B cell (primary cell): ENCODE measurements around the gene KCNJ4. TPM values are rescaled to one million over a fixed set of nuclear protein-coding genes. Genes with fewer than 3 reads are reported as not detected.

Experiments used
- ATAC-seq: fragments of 200-7000 bp; cut with Tn5 transposase; one replicate; pipeline ENCODE4 v1.10.0; 2021; ENCODE audit warnings: low read depth, mild to moderate bottlenecking, moderate number of reproducible peaks, moderate library complexity
- CTCF ChIA-PET: fragments of 350-600 bp; sonication (Branson Sonifier 250); formaldehyde crosslinking; loops from one replicate; lab custom pipeline; 2021; ENCODE audit warnings: antibody characterized with exemption, inconsistent platforms; lab: Charles Lee
- POLR2A ChIA-PET: fragments of 350-600 bp; sonication (Branson Sonifier 250); formaldehyde crosslinking; loops from one replicate; lab custom pipeline; 2021; ENCODE audit warnings: antibody characterized with exemption; lab: Charles Lee
- DNase-seq: peaks from one replicate; pipeline ENCODE4 v3.0.0; 2013
- H2AFZ ChIP-seq: 2 replicates; pipeline ENCODE4 v1.6.1; 2012; ENCODE audit warnings: mild to moderate bottlenecking, low read depth, low read length; ENCODE audit not compliant: insufficient read depth, poor library complexity, severe bottlenecking
- H3K27ac ChIP-seq, 2 donors: 1 replicate in 1 of 2; 2 replicates in 1 of 2; pipeline ENCODE4 v1.5.1; 2012 to 2013; ENCODE audit warnings: low read length in 2 of 2, mild to moderate bottlenecking in 2 of 2, moderate library complexity in 1 of 2
- H3K27me3 ChIP-seq, 4 experiments: fragments of 200-600 bp in 1 of 4; sonication (generic) in 1 of 4; replicated peaks in 1 of 4; 1 replicate in 2 of 4; 2 replicates in 2 of 4; pipeline versions ENCODE4 v1.6.1 to v1.7.0; 2013 to 2016; ENCODE audit warnings: low read length in 3 of 4, mild to moderate bottlenecking in 2 of 4, mixed read lengths in 1 of 4, moderate library complexity in 1 of 4; ENCODE audit not compliant: insufficient read depth in 4 of 4, control insufficient read depth in 3 of 4; ENCODE audit errors: control extremely low read depth in 1 of 4
- H3K36me3 ChIP-seq, 2 experiments: replicated peaks in 1 of 2; 1 replicate in 1 of 2; 2 replicates in 1 of 2; pipeline versions ENCODE4 v1.6.1 to v1.7.1; 2013; ENCODE audit warnings: low read length in 1 of 2; ENCODE audit not compliant: insufficient read depth in 2 of 2, control insufficient read depth in 1 of 2; ENCODE audit errors: control extremely low read depth in 1 of 2, extremely low read depth in 1 of 2
- H3K4me1 ChIP-seq, 2 donors: fragments of 200-600 bp in 1 of 2; sonication (generic) in 1 of 2; 1 replicate in 1 of 2; 2 replicates in 1 of 2; pipeline versions ENCODE4 v1.5.1 to v1.6.1; 2013 to 2017; ENCODE audit warnings: low read length in 2 of 2; ENCODE audit not compliant: control insufficient read depth in 2 of 2, insufficient read depth in 2 of 2
- H3K4me2 ChIP-seq: replicated peaks from 2 replicates; pipeline ENCODE3; 2012; ENCODE audit warnings: mild to moderate bottlenecking, low read depth, low read length; ENCODE audit not compliant: poor library complexity, severe bottlenecking
- H3K4me3 ChIP-seq, 5 experiments: fragments of 200-600 bp in 1 of 5; sonication (generic) in 1 of 5; 1 replicate in 3 of 5; 2 replicates in 2 of 5; pipeline versions ENCODE4 v1.5.1 to v1.7.0; 2011 to 2016; ENCODE audit warnings: low read length in 4 of 5, mild to moderate bottlenecking in 4 of 5, low read depth in 2 of 5, control low read depth in 1 of 5, moderate library complexity in 1 of 5; ENCODE audit not compliant: insufficient read depth in 1 of 5; ENCODE audit errors: control extremely low read depth in 1 of 5, extremely low read depth in 1 of 5
- H3K79me2 ChIP-seq: fragments of 200-600 bp; sonication (generic); one replicate; pipeline ENCODE4 v1.6.0; 2016; ENCODE audit warnings: low read length; ENCODE audit not compliant: control insufficient read depth, insufficient read depth
- H3K9ac ChIP-seq: fragments of 200-600 bp; sonication (generic); 2 replicates; pipeline ENCODE4 v1.6.1; 2017; ENCODE audit warnings: mild to moderate bottlenecking, low read length, moderate library complexity
- H3K9me3 ChIP-seq, 3 donors: one replicate each; pipeline versions ENCODE4 v1.6.1 to v1.7.1; 2013; ENCODE audit warnings: low read length in 2 of 3; ENCODE audit not compliant: control insufficient read depth in 2 of 3, insufficient read depth in 1 of 3; ENCODE audit errors: control extremely low read depth in 1 of 3
- H4K20me1 ChIP-seq: 2 replicates; pipeline ENCODE4 v1.6.0; 2012; ENCODE audit warnings: mild to moderate bottlenecking, low read length; ENCODE audit not compliant: insufficient read depth, control insufficient read depth, poor library complexity, severe bottlenecking
- H3K27ac Mint-ChIP-seq: one replicate; pipeline ENCODE4 v1.8.0; 2021; ENCODE audit warnings: mixed read lengths
- H3K27me3 Mint-ChIP-seq: one replicate; pipeline ENCODE4 v1.8.0; 2021; ENCODE audit warnings: mixed read lengths
- H3K4me1 Mint-ChIP-seq: one replicate; pipeline ENCODE4 v1.8.0; 2021; ENCODE audit warnings: mixed read lengths
- H3K4me3 Mint-ChIP-seq: one replicate; pipeline ENCODE4 v1.8.0; 2021; ENCODE audit warnings: mixed read lengths
- H3K9me3 Mint-ChIP-seq: one replicate; pipeline ENCODE4 v1.8.0; 2022; ENCODE audit warnings: mixed read lengths; ENCODE audit not compliant: insufficient read depth
- CTCF ChIP-seq: fragments of 200-600 bp; IDR thresholded peaks from one replicate; pipeline ENCODE4 v1.8.0; 2022; ENCODE audit warnings: antibody characterized with exemption, mild to moderate bottlenecking
- EZH2 ChIP-seq: IDR thresholded peaks from 2 replicates; pipeline ENCODE4 v1.6.1; 2012; ENCODE audit warnings: borderline replicate concordance, low read depth, mild to moderate bottlenecking, moderate library complexity, low read length; ENCODE audit not compliant: insufficient read depth, poor library complexity, severe bottlenecking
- WGBS: methylation state at CpG from one replicate; pipeline ENCODE4 v1.1.5; 2013; ENCODE audit warnings: missing lambda C conversion rate; ENCODE audit not compliant: insufficient coverage; 5-methylcytosine and 5-hydroxymethylcytosine counted together
- intact Hi-C: fragments of 100-400 bp; cut with micrococcal nuclease; formaldehyde crosslinking; loops from one replicate; pipeline ENCODE4 v1.10.0; 2022
- polyA plus RNA-seq: library from polyadenylated mRNA; depleted of rRNA; stranded (reverse); fragments of >200 nt; gene quantifications from 2 replicates; pipeline ENCODE4 v1.2.3, GENCODE V29; 2012
- total RNA-seq, 2 donors: library from RNA; stranded (reverse); fragments of 120-200 nt in 1 of 2; gene quantifications; 1 replicate in 1 of 2; 2 replicates in 1 of 2; pipeline versions ENCODE4 v1.2.3 to v1.2.4, GENCODE V29; 2013 to 2022

Gene KCNJ4
- total and polyA plus RNA-seq, 2 donors (not counting 1 experiment from before 2014, with no cell fraction given) = not detected

DNA sequence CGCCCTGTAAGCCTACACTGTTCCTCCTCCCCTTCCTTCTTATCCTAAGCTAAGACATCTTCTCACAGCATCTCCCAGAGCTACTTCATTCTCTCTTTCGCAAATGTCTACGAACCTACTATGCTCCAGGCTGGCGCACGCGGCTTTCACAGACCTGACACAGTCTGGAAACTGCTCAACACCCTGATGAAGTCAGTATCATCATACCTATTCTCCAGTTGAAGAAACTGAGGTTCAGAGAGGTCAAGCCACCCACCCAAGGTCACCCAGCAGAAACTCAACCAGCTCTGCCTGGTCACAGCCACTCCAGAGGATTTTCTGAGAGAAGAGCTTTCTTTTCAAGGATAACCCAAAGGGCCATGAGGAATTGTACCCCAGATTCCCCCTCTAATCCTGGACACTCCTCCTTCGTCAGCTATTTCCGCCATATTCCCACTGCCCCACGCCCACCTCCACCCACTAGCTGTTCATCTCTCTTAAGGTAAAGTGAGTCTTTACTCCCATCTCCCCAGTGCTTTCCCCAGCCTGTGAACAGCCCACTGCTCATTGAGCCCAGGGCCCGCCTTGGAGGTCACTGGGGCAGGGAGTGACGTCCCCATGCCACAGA, 1.8 kb downstream of the KCNJ4 start:
- H3K27me3 ChIP-seq = peaks cover 0 to 57% (median 37%) of the 10 kb centered on the region in 4 experiments
- H3K79me2 ChIP-seq = no peaks in the 10 kb centered on the region
- H2AFZ ChIP-seq = no peak overlapping the region
- H3K4me3 ChIP-seq = no peak overlapping the region
- CTCF ChIA-PET = interaction anchor here (0.5 to 1.2 kb wide), 2 partner anchors 402 to 495 kb away, joined by 3 to 4 read pairs; no protein-coding TSS in a partner anchor
- peaks cover 0 to 9% (median 0%) of the 10 kb centered on the region in 3 donors for H3K9me3 ChIP-seq
- Mint-ChIP-seq H3K4me1 (peaks cover 17% of the 10 kb centered on the region), H3K27me3 (peaks cover 63% of the 10 kb centered on the region), H3K4me3 (peak overlapping the region; percentile 54), H3K27ac (no peak overlapping the region), H3K9me3 (no peaks in the 10 kb centered on the region)
- ATAC-seq (no peak), DNase-seq (no peak)
- no peaks in the 10 kb centered on the region for H4K20me1 ChIP-seq
- TF ChIP-seq CTCF (no peak), EZH2 (no peak)
- WGBS = 96% methylated on average over 9 of the region's 11 CpGs
- intact Hi-C loops = no loop called here
- no peaks in the 10 kb centered on the region for H3K36me3 ChIP-seq
- H3K4me2 ChIP-seq = no peak overlapping the region
- H3K4me1 ChIP-seq = peaks cover 12 to 33% of the 10 kb centered on the region in 2 donors
- H3K27ac ChIP-seq = no peak overlapping the region
- POLR2A ChIA-PET = interaction anchor here (0.6 kb wide), 1 partner anchor 16 kb away, joined by 3 read pairs; no protein-coding TSS in a partner anchor
- no peak overlapping the region for H3K9ac ChIP-seq
